ENCODE results near the gene DLX2.

GRCh38 chr2:172103471-172104272 lies 972 bp upstream of the DLX2 start:
- TF ChIP-seq, protein P1, sequence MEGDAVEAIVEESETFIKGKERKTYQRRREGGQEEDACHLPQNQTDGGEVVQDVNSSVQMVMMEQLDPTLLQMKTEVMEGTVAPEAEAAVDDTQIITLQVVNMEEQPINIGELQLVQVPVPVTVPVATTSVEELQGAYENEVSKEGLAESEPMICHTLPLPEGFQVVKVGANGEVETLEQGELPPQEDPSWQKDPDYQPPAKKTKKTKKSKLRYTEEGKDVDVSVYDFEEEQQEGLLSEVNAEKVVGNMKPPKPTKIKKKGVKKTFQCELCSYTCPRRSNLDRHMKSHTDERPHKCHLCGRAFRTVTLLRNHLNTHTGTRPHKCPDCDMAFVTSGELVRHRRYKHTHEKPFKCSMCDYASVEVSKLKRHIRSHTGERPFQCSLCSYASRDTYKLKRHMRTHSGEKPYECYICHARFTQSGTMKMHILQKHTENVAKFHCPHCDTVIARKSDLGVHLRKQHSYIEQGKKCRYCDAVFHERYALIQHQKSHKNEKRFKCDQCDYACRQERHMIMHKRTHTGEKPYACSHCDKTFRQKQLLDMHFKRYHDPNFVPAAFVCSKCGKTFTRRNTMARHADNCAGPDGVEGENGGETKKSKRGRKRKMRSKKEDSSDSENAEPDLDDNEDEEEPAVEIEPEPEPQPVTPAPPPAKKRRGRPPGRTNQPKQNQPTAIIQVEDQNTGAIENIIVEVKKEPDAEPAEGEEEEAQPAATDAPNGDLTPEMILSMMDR (IDR thresholded peaks at IDR 0.05): peak in 2 of 3 donors; percentile 47 to 54
- TF ChIP-seq POLR2A (IDR thresholded peaks at IDR 0.05) (no peak), EP300 (IDR thresholded peaks at IDR 0.05) (no peak)
